CD14-positive monocyte (primary cell): ENCODE results near the gene LDHB. TPM values are rescaled to one million over a fixed set of nuclear protein-coding genes. Genes with fewer than 3 reads are reported as not detected.

Experiments
- DNase-seq, 3 donors: peaks; one replicate each; pipeline ENCODE4 v3.0.0-alpha.2; 2011 to 2022
- H2AFZ ChIP-seq: 2 replicates; pipeline ENCODE4 v1.6.0; 2012; ENCODE audit warnings: mild to moderate bottlenecking, low read depth, low read length, inconsistent platforms; ENCODE audit not compliant: insufficient read depth, poor library complexity, severe bottlenecking
- H3K27ac ChIP-seq, 2 donors: 1 replicate in 1 of 2; 2 replicates in 1 of 2; pipeline ENCODE4 v1.5.1; 2012 to 2013; ENCODE audit warnings: low read length in 2 of 2, control low read depth in 1 of 2, inconsistent platforms in 1 of 2, low read depth in 1 of 2, mild to moderate bottlenecking in 1 of 2
- H3K27me3 ChIP-seq, 2 donors: one replicate each; pipeline versions ENCODE4 v1.6.0 to v1.6.1; 2011 to 2013; ENCODE audit warnings: low read length in 2 of 2; ENCODE audit not compliant: control insufficient read depth in 2 of 2, insufficient read depth in 2 of 2
- H3K36me3 ChIP-seq, 2 donors: replicated peaks in 1 of 2; 1 replicate in 1 of 2; 2 replicates in 1 of 2; pipeline versions ENCODE4 v1.5.1 to v1.6.1; 2012 to 2013; ENCODE audit warnings: low read length in 2 of 2, control low read depth in 1 of 2, inconsistent platforms in 1 of 2, mild to moderate bottlenecking in 1 of 2; ENCODE audit not compliant: insufficient read depth in 2 of 2, control insufficient read depth in 1 of 2
- H3K4me1 ChIP-seq, 2 donors: 1 replicate in 1 of 2; 2 replicates in 1 of 2; pipeline versions ENCODE4 v1.5.1 to v1.6.1; 2012 to 2013; ENCODE audit warnings: low read length in 2 of 2, control low read depth in 1 of 2, inconsistent platforms in 1 of 2, mild to moderate bottlenecking in 1 of 2, moderate library complexity in 1 of 2; ENCODE audit not compliant: insufficient read depth in 2 of 2, control insufficient read depth in 1 of 2
- H3K4me2 ChIP-seq: replicated peaks from 2 replicates; pipeline ENCODE3; 2012; ENCODE audit warnings: low read length, moderate library complexity, mild to moderate bottlenecking; ENCODE audit not compliant: poor library complexity, severe bottlenecking; ENCODE audit errors: extremely low read depth
- H3K4me3 ChIP-seq, 3 experiments: fragments of 200-600 bp in 1 of 3; sonication (generic) in 1 of 3; replicated peaks in 1 of 3; 1 replicate in 2 of 3; 2 replicates in 1 of 3; pipeline ENCODE4 v1.5.1; 2011 to 2013; ENCODE audit warnings: low read length in 3 of 3, mild to moderate bottlenecking in 3 of 3, control low read depth in 2 of 3, low read depth in 2 of 3, inconsistent platforms in 1 of 3, moderate library complexity in 1 of 3
- H3K79me2 ChIP-seq: 2 replicates; pipeline ENCODE4 v1.6.0; 2012; ENCODE audit warnings: mild to moderate bottlenecking, control low read depth, inconsistent platforms, low read length, moderate library complexity; ENCODE audit not compliant: insufficient read depth
- H3K9ac ChIP-seq: 2 replicates; pipeline ENCODE4 v1.6.0; 2017; ENCODE audit warnings: low read length, mild to moderate bottlenecking; ENCODE audit not compliant: insufficient read depth, poor library complexity, severe bottlenecking
- H3K9me3 ChIP-seq, 2 donors: replicated peaks in 1 of 2; 1 replicate in 1 of 2; 2 replicates in 1 of 2; pipeline versions ENCODE4 v1.5.1 to v1.6.1; 2012 to 2013; ENCODE audit warnings: low read length in 2 of 2, control low read depth in 1 of 2; ENCODE audit not compliant: control insufficient read depth in 1 of 2, insufficient read depth in 1 of 2
- H4K20me1 ChIP-seq: 2 replicates; pipeline ENCODE4 v1.6.0; 2012; ENCODE audit warnings: mild to moderate bottlenecking, low read length, control low read depth, moderate library complexity; ENCODE audit not compliant: insufficient read depth
- H3K27ac Mint-ChIP-seq, 7 donors: one replicate each; pipeline ENCODE4 v1.8.0; 2020; ENCODE audit warnings: mild to moderate bottlenecking in 7 of 7, mixed read lengths in 7 of 7, moderate library complexity in 6 of 7, inconsistent platforms in 2 of 7
- H3K27me3 Mint-ChIP-seq, 3 donors: one replicate each; pipeline ENCODE4 v1.8.0; 2021 to 2022; ENCODE audit warnings: low read depth in 3 of 3, mild to moderate bottlenecking in 3 of 3, mixed read lengths in 3 of 3, moderate library complexity in 3 of 3, inconsistent platforms in 1 of 3
- H3K36me3 Mint-ChIP-seq, 2 donors: one replicate each; pipeline ENCODE4 v1.8.0; 2020; ENCODE audit warnings: mixed read lengths in 2 of 2, inconsistent platforms in 1 of 2, mild to moderate bottlenecking in 1 of 2
- H3K4me1 Mint-ChIP-seq: one replicate; pipeline ENCODE4 v1.8.0; 2020; ENCODE audit warnings: mild to moderate bottlenecking, mixed read lengths
- H3K4me3 Mint-ChIP-seq, 2 donors: one replicate each; pipeline ENCODE4 v1.8.0; 2020; ENCODE audit warnings: mild to moderate bottlenecking in 2 of 2, mixed read lengths in 2 of 2, moderate library complexity in 1 of 2
- H3K9me3 Mint-ChIP-seq, 7 donors: one replicate each; pipeline ENCODE4 v1.8.0; 2020 to 2022; ENCODE audit warnings: mixed read lengths in 7 of 7, mild to moderate bottlenecking in 6 of 7, moderate library complexity in 6 of 7, inconsistent platforms in 2 of 7
- CTCF ChIP-seq: fragments of 200-600 bp; IDR thresholded peaks from one replicate; pipeline ENCODE4 v1.8.0; 2022; ENCODE audit warnings: antibody characterized with exemption, mild to moderate bottlenecking
- WGBS: methylation state at CpG from one replicate; pipeline ENCODE4 v1.1.5; 2013; ENCODE audit warnings: missing lambda C conversion rate; ENCODE audit not compliant: insufficient coverage; 5-methylcytosine and 5-hydroxymethylcytosine counted together
- intact Hi-C, 2 donors: fragments of 100-400 bp; cut with micrococcal nuclease; formaldehyde crosslinking; loops; one replicate each; pipeline versions ENCODE4 v1.15.0 to v1.15.1; 2023
- polyA plus RNA-seq, 3 donors: library from polyadenylated mRNA; depleted of rRNA in 1 of 3; unstranded in 2 of 3; stranded (reverse) in 1 of 3; fragments of 300-500 nt in 2 of 3; fragments of >200 nt in 1 of 3; fragmentation: Illumina TruSeq in 2 of 3; gene quantifications; 1 replicate in 2 of 3; 2 replicates in 1 of 3; pipeline ENCODE4 v1.2.3, GENCODE V29; 2012 to 2021

The LDHB gene
- polyA plus RNA-seq, 3 donors, result 49.6 to 148 (median 121) TPM

GRCh38 chr12:21644516-21644915 lies 13.1 kb downstream of the LDHB start:
- Histone ChIP-seq H4K20me1 (no peaks in the 10 kb centered on the region), H3K4me2 (no peak overlapping the region), H3K27ac (no peak overlapping the region), H3K36me3 (peaks cover 53 to 88% of the 10 kb centered on the region in 2 donors), H3K27me3 (no peaks in the 10 kb centered on the region), H2AFZ (no peak overlapping the region), H3K4me1 (no peaks in the 10 kb centered on the region), H3K9ac (no peak overlapping the region), H3K79me2 (no peaks in the 10 kb centered on the region), H3K4me3 (no peak overlapping the region), H3K9me3 (no peaks in the 10 kb centered on the region)
- DNase-seq, result no peak
- H3K27ac Mint-ChIP-seq, result no peak overlapping the region
- no peak overlapping the region for H3K4me3 Mint-ChIP-seq
- no peak for TF ChIP-seq CTCF
- peaks cover 64 to 78% of the 10 kb centered on the region in 2 donors for H3K36me3 Mint-ChIP-seq
- no CpG with 5 or more reads among the region's 4 CpGs for WGBS
- intact Hi-C loops, result no loop called here
- peaks cover 5% of the 10 kb centered on the region for H3K4me1 Mint-ChIP-seq
- no peaks in the 10 kb centered on the region for H3K27me3 Mint-ChIP-seq
- no peaks in the 10 kb centered on the region for H3K9me3 Mint-ChIP-seq

- Histone ChIP-seq H3K4me1 (no peaks in the 10 kb centered on the region), H4K20me1 (no peaks in the 10 kb centered on the region), H3K36me3 (peaks cover 54 to 88% of the 10 kb centered on the region in 2 donors), H3K9me3 (no peaks in the 10 kb centered on the region), H3K27me3 (no peaks in the 10 kb centered on the region), H3K79me2 (no peaks in the 10 kb centered on the region), H2AFZ (no peak overlapping the region), H3K4me3 (no peak overlapping the region), H3K4me2 (no peak overlapping the region), H3K27ac (no peak overlapping the region), H3K9ac (no peak overlapping the region)
- Mint-ChIP-seq H3K27ac (peak overlapping the region in 3 of 7 donors; percentile 3 to 59 (median 11)), H3K4me3 (no peak overlapping the region), H3K36me3 (peaks cover 62 to 71% of the 10 kb centered on the region in 2 donors), H3K9me3 (no peaks in the 10 kb centered on the region), H3K4me1 (peaks cover 5% of the 10 kb centered on the region), H3K27me3 (no peaks in the 10 kb centered on the region)
- no peak for TF ChIP-seq CTCF
- 100% methylated on average over 1 of the region's 3 CpGs for WGBS
- intact Hi-C loops, result no loop called here
- no peak for DNase-seq
Observed at GRCh38 chr12:21643758-21644157, 13.9 kb downstream of the LDHB start.
